ENCODE data around the gene XIAP.

DNA sequence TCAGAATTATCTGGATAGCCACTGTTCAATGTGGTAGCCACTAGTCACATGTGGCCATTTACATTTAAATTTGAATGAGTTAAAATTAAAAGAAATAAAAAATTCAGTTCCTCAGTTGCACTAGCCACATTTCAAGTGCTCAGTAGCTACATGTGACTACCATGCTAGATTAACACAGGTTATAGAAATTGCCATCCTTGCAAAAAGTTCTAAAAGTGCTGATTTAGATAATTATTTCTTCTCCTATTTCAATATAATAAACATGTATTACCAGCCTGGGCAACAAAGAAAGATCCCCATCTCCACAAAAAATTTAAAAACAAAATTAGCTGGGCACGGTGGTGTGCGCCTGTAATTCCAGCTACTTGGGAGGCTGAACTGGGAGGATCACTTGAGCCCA lies 90.0 kb downstream of the XIAP start:
- TF ChIP-seq TAF1 (IDR thresholded peaks at IDR 0.05; ENCODE audit: borderline replicate concordance, insufficient read depth, low read length) (no peak), POLR2AphosphoS5 (IDR thresholded peaks at IDR 0.05; ENCODE audit: low read depth, low read length) (no peak), SIN3A (IDR thresholded peaks at IDR 0.05; ENCODE audit: borderline replicate concordance, insufficient read depth, low read length) (no peak)
- TF ChIP-seq, protein P1, sequence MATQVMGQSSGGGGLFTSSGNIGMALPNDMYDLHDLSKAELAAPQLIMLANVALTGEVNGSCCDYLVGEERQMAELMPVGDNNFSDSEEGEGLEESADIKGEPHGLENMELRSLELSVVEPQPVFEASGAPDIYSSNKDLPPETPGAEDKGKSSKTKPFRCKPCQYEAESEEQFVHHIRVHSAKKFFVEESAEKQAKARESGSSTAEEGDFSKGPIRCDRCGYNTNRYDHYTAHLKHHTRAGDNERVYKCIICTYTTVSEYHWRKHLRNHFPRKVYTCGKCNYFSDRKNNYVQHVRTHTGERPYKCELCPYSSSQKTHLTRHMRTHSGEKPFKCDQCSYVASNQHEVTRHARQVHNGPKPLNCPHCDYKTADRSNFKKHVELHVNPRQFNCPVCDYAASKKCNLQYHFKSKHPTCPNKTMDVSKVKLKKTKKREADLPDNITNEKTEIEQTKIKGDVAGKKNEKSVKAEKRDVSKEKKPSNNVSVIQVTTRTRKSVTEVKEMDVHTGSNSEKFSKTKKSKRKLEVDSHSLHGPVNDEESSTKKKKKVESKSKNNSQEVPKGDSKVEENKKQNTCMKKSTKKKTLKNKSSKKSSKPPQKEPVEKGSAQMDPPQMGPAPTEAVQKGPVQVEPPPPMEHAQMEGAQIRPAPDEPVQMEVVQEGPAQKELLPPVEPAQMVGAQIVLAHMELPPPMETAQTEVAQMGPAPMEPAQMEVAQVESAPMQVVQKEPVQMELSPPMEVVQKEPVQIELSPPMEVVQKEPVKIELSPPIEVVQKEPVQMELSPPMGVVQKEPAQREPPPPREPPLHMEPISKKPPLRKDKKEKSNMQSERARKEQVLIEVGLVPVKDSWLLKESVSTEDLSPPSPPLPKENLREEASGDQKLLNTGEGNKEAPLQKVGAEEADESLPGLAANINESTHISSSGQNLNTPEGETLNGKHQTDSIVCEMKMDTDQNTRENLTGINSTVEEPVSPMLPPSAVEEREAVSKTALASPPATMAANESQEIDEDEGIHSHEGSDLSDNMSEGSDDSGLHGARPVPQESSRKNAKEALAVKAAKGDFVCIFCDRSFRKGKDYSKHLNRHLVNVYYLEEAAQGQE (IDR thresholded peaks at IDR 0.05; ENCODE audit: insufficient read depth in 1 of 2, low read depth in 2 of 2, low read length in 2 of 2), result no peak
